Stimulated activated CD8-positive, alpha-beta memory T cell treated with anti-CD3 and anti-CD28 coated beads, Interleukin-4, amount 100 ng/mL, for 4 hours (primary cell): ENCODE data around the gene DAPP1.
"Not testable (repeated sequence)": the region's sequence is repeated elsewhere in the genome, so short reads cannot be mapped to it uniquely, and the experiment has no call there.

ENCODE experiments used
- DNase-seq, 2 donors: peaks; one replicate each; pipeline ENCODE4 v3.0.0-alpha.2; 2020; ENCODE audit warnings: low read depth in 2 of 2, low spot score in 1 of 2

DAPP1 gene

GRCh38 chr4:99824070-99824599 is 7.5 kb downstream of the DAPP1 start:
- DNase-seq = no peak

- no peak for DNase-seq
These were observed 8.6 kb downstream of the DAPP1 start for GRCh38 chr4:99825272-99825671.

DNA sequence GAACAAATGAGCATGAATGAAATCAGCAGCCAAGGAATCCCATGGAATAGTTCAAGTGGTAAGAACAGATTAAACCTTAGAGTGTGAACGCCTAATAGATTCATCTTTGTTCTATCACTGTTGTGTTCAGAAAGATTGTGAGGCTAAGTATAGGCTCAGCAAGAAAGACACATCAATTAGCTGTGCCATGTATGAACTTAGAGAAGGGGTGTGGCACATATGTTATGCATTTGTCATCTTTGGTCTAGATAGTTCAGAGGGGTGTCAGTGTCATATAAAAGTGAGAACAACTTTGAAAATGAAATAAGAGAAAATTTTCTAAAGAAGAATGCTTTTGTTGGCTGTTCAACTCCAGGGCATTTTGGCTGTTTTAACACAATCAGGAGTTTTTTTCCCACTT is 9.4 kb downstream of the DAPP1 start:
- DNase-seq = no peak

- DNase-seq = no peak
These were observed 10.8 kb downstream of the DAPP1 start for GRCh38 chr4:99827454-99827853.

DNA sequence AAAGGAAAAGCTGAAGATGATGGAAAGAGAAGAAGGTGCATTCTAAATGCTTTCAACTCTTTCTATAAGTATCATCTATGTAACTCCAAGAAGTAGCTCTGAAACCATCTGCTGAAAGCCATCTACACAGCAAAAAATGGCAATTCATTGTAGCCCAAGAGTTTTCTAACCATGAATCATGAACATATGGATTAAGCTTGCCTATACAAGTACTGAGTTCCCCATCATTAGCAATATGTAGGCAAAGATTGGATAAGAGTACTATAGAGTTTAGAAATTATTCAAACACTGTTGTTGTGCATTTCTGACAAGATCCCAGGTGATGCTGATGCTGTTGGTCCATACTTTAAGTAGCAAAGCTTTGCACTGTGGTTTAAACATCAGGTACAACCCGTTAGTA is 11.2 kb downstream of the DAPP1 start:
- DNase-seq = no peak

DNA sequence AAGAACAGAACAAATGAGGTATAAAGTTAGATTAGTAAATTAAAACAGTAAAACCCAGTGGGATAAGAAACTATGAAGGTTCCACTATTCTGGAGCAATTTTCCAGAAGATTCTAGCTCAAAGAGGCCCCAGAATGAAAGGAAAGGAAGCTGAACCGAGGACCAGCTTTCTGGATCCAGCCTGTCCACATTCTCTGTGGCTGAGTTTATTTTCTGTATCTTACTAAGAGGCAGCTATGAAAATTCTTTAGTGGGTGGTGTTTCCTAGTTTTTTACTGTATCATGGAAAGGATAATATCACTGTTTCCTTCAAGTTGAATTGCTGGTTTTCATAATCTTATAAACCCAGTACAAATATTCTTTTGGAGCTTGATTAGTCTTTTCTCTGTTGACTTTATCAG is 11.8 kb downstream of the DAPP1 start:
- DNase-seq = no peak

DNA sequence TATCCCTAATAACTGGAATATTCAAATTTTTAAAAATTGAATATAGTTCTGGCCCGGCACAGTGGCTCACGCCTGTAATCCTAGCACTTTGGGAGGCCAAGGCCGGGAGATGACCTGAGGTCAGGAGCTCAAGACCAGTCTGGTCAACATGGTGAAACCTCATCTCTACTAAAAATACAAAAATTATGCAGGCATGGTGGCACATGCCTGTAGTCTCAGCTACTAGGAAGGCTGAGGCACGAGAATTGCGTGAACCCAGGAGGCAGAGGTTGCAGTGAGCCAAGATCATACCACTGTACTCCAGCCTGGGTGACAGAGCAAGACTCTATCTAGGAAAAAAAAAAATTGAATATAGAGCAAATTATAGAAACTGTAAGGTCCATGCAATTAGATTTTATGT is 13.4 kb downstream of the DAPP1 start:
- DNase-seq = not testable (repeated sequence)

GRCh38 chr4:99832321-99832720 is 15.7 kb downstream of the DAPP1 start:
- DNase-seq = no peak

DNA sequence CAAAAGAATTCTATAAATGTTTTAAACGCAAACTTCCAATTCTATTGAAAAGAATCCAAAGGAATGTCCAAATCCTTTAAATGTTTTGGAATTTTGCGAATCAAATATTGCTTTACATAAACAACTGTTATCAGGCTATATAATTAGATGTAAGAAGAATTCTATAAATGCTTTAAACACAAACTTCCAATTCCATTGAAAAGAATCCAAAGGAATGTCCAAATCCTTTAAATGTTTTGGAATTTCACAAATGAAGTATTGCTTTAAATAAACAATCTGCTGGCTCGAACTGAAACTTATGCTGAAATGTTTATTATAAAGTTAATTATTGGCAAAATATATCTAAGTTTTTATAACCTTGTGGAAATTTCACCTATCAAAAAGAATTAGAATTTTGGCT is 16.1 kb downstream of the DAPP1 start:
- no peak for DNase-seq

- DNase-seq = no peak
These were observed 17.1 kb downstream of the DAPP1 start for GRCh38 chr4:99833756-99834155.

DNA sequence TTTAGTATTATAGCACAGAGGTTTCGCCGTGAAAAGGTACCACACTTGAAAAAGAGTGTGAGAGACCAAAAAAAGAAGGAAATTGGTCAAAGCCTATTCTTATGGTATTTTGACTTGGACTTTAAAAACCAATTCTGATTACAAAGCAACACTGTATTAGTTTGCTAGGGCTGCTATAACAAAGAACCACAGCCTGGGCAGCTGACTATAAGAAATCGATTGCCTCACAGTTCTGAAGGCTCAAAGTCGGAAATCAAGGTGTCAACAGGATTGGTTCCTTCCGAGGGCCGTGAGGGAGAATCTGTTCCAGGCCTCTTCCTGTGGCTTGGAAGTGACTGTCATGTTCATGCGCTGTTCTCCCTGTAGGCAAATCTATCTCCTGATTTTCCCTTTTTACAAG is 17.9 kb downstream of the DAPP1 start:
- DNase-seq = no peak

- no peak for DNase-seq
These were observed 19.3 kb downstream of the DAPP1 start for GRCh38 chr4:99835942-99836341.

DNA sequence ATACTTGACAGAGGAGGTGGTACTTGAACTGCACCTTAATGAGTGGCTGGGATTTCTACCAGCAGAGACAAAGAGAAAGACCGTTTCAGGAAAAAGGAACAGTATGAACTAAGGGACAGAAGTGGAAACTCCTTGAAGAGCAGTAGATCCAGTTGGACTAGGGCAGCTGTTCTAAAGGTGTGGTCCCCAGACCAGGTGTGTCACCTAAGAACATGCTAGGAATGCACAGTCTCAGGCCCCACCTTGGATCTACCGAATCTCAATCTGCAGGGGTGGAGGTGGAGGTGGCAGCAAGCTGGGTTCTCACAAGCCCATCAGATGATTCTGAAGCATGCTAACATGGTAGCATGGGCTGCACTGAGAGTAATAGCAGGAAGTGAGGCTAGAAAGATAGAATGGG is 22.3 kb downstream of the DAPP1 start:
- DNase-seq = no peak

- no peak for DNase-seq
These were observed 24.5 kb downstream of the DAPP1 start for GRCh38 chr4:99841129-99841528.

GRCh38 chr4:99843413-99843812 is 26.8 kb downstream of the DAPP1 start:
- DNase-seq = no peak

DNA sequence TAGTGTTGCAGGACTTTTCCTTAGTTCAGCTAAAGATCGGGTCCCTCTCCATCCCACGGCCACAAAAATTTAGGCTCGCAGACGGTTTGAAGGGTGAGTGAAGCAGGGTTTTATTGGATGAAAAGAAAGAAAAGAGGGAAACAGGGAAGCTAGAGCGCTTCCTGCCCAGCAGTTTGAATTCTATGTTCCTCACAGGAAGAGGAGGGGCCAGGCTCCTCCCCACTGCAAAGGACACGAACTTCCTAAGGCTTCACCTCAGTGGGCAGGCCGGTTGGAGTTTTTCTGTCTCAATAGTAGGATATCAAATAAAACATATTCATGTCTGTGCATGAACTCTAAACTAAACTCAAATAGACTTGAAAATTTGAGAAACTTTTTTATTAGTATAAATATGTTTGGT is 27.4 kb downstream of the DAPP1 start:
- DNase-seq = no peak

DNA sequence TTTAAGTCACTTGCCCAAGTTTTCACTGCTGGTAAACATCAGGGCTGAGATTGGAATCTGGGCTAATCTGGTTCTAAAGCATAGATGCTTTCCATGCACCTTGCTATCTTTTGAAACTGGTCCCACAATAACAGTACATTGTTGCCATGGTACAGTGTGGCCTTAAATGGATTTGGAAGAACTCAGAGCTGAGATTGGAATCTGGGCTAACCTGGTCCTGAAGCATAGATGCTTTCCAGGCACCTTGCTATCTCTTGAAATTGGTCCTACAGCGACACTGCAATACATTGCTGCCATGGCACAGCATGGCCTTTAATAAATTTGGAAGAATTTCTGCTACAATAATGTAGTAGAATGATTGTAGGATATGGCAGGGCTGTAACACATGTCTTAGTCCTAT is 28.6 kb downstream of the DAPP1 start:
- DNase-seq = no peak

GRCh38 chr4:99845708-99846469 is 29.3 kb downstream of the DAPP1 start:
- no peak for DNase-seq

DNA sequence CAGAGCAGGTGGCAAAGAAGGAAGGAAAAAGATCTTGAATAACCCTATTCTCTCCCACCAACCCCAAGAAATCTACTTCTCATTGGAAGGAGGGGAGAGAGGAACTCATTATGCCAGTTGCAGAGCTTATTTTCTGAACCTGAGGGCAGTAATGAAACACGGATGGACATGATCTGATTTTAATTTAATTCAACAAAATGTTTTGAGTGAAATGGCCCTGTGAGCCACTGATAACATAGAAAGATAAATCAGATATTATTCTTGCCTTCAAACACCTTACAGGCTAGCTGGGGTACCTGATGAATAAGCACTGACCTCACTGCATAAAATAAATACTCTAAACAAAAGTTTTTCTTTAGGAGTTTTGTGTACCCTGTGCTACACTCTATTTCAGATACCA is 30.3 kb downstream of the DAPP1 start:
- DNase-seq = no peak

- no peak for DNase-seq
These were observed 30.8 kb downstream of the DAPP1 start for GRCh38 chr4:99847362-99847976.

DNA sequence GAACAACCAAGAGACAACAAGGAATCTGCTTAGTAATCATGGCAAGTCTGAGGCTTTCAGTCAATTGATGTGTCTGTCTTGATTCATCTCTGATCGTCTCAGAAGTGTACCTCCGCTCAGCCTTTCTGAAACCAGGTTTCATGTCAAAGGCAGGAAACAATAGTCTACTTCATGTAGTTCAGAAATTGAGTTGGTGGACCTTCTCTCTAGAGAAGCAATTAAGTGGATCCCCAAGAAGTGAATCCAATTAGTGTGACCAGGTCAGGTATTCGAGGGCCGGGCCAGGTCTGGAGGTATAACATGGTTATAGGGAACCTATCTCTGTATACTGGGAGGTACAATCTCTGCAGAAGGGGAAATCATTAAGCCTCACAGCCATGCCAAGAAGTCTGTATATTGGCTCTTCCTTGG is 32.0 kb downstream of the DAPP1 start:
- DNase-seq = no peak

GRCh38 chr4:99852199-99852749 is 35.6 kb downstream of the DAPP1 start:
- no peak for DNase-seq
